Activated T-cell treated with anti-CD3 and anti-CD28 coated beads, Interleukin-2, amount 50 U/mL, for 1 hour (primary cell): Measurements from ENCODE around the gene ANAPC10.
"Not testable (repeated sequence)": the region's sequence is repeated elsewhere in the genome, so short reads cannot be mapped to it uniquely, and the experiment has no call there.

Experiments used
- DNase-seq: peaks from one replicate; pipeline ENCODE4 v3.0.0-alpha.2; 2020

ANAPC10 gene

GRCh38 chr4:145000656-145001055 is 97.3 kb downstream of the ANAPC10 start:
- not testable (repeated sequence) for DNase-seq

GRCh38 chr4:144989306-144989705 is 108.7 kb downstream of the ANAPC10 start:
- no peak for DNase-seq

GRCh38 chr4:144985531-144985930 is 112.5 kb downstream of the ANAPC10 start:
- DNase-seq = no peak

GRCh38 chr4:144985014-144985413 is 113.0 kb downstream of the ANAPC10 start:
- no peak for DNase-seq

- no peak for DNase-seq
These were observed 113.8 kb downstream of the ANAPC10 start for GRCh38 chr4:144984241-144984640.

- DNase-seq = no peak
These were observed 122.3 kb downstream of the ANAPC10 start for GRCh38 chr4:144975718-144976117.

- DNase-seq = no peak
These were observed 127.4 kb downstream of the ANAPC10 start for GRCh38 chr4:144970597-144970996.

GRCh38 chr4:144969821-144970220 is 128.2 kb downstream of the ANAPC10 start:
- DNase-seq = no peak

GRCh38 chr4:144968606-144969005 is 129.4 kb downstream of the ANAPC10 start:
- no peak for DNase-seq

GRCh38 chr4:144967161-144967560 is 130.8 kb downstream of the ANAPC10 start:
- DNase-seq = no peak

GRCh38 chr4:144962300-144962699 is 135.7 kb downstream of the ANAPC10 start:
- DNase-seq = no peak

GRCh38 chr4:144955104-144955503 is 142.9 kb downstream of the ANAPC10 start:
- DNase-seq = no peak

GRCh38 chr4:144954230-144954629 is 143.8 kb downstream of the ANAPC10 start:
- no peak for DNase-seq

GRCh38 chr4:144948421-144948820 is 149.6 kb downstream of the ANAPC10 start:
- no peak for DNase-seq

GRCh38 chr4:144948009-144948408 is 150.0 kb downstream of the ANAPC10 start:
- no peak for DNase-seq
